H1 (cell line): ENCODE data around the gene CYB561D2. TPM values are rescaled to one million over a fixed set of nuclear protein-coding genes. Genes with fewer than 3 reads are reported as not detected.

Experiments
- BACH1 ChIP-seq: IDR thresholded peaks from 2 replicates; pipeline ENCODE4 v1.6.1; 2012; ENCODE audit warnings: low read length, improper control_type of control experiment
- CBX5 ChIP-seq: fragments of 300-800, 300-1000 bp; sonication (generic); IDR thresholded peaks from 2 replicates; pipeline ENCODE4 v1.7.1; 2016; ENCODE audit warnings: antibody characterized with exemption, low read length, low read depth
- CREB1 ChIP-seq: IDR thresholded peaks from 2 replicates; pipeline ENCODE4 v1.6.1; 2012; ENCODE audit warnings: inconsistent platforms
- EZH2 ChIP-seq: fragments of 200-600 bp; sonication (generic); IDR thresholded peaks from 2 replicates; pipeline ENCODE4 v1.7.1; 2012; ENCODE audit warnings: low read depth, mild to moderate bottlenecking, moderate library complexity, low read length, inconsistent platforms; ENCODE audit not compliant: severe bottlenecking
- HDAC2 ChIP-seq, 2 experiments: fragments of 300-600 bp in 1 of 2; sonication (generic) in 1 of 2; IDR thresholded peaks; 2 replicates each; pipeline ENCODE4 v1.6.1; 2011 to 2012; ENCODE audit warnings: low read depth in 2 of 2, low read length in 2 of 2, mild to moderate bottlenecking in 2 of 2, moderate library complexity in 2 of 2, borderline replicate concordance in 1 of 2, inconsistent platforms in 1 of 2
- MAFK ChIP-seq: IDR thresholded peaks from 2 replicates; pipeline ENCODE4 v1.6.1; 2012; ENCODE audit warnings: low read depth, mild to moderate bottlenecking, improper control_type of control experiment, low read length
- NANOG ChIP-seq: IDR thresholded peaks from 2 replicates; pipeline ENCODE4 v1.6.1; 2011; ENCODE audit warnings: low read length, low read depth, mild to moderate bottlenecking, inconsistent platforms; ENCODE audit not compliant: insufficient read depth, poor library complexity, severe bottlenecking
- RFX5 ChIP-seq: IDR thresholded peaks from 2 replicates; pipeline ENCODE4 v1.6.1; 2011; ENCODE audit warnings: low read depth, low read length, improper control_type of control experiment, borderline replicate concordance
- YY1 ChIP-seq: IDR thresholded peaks from 2 replicates; pipeline ENCODE4 v1.6.1; 2011; ENCODE audit warnings: low read depth, mild to moderate bottlenecking, low read length
- polyA plus RNA-seq, 7 experiments: library from polyadenylated mRNA; depleted of rRNA in 3 of 7; stranded (reverse) in 5 of 7; unstranded in 2 of 7; fragments of >200 nt in 5 of 7; fragments of 200-250 nt in 2 of 7; gene quantifications; 1 replicate in 5 of 7; 2 replicates in 1 of 7; 4 replicates in 1 of 7; pipeline versions ENCODE4 v1.2.1 to v1.2.3, GENCODE V29; 2011 to 2013; ENCODE audit warnings: missing spikeins in 2 of 7, mixed read lengths in 2 of 7
- total RNA-seq: library from RNA; stranded (reverse); fragmentation: NEBNext Ultra II Directional; extraction: Animal tissue kit (Norgen Biotek cat#: 25700); gene quantifications from 2 replicates; pipeline ENCODE4 v1.2.1, GENCODE V29; 2021
- TF ChIP-seq, protein P1 (sequence below): IDR thresholded peaks from 2 replicates; pipeline ENCODE4 v1.6.1; 2011; ENCODE audit warnings: low read length, improper control_type of control experiment

Gene CYB561D2
- total and polyA plus RNA-seq, 2 of the 8 experiments (the other 6 are each of a cell fraction or from before 2014, with no cell fraction given): 9.8 to 34.0 TPM

DNA sequence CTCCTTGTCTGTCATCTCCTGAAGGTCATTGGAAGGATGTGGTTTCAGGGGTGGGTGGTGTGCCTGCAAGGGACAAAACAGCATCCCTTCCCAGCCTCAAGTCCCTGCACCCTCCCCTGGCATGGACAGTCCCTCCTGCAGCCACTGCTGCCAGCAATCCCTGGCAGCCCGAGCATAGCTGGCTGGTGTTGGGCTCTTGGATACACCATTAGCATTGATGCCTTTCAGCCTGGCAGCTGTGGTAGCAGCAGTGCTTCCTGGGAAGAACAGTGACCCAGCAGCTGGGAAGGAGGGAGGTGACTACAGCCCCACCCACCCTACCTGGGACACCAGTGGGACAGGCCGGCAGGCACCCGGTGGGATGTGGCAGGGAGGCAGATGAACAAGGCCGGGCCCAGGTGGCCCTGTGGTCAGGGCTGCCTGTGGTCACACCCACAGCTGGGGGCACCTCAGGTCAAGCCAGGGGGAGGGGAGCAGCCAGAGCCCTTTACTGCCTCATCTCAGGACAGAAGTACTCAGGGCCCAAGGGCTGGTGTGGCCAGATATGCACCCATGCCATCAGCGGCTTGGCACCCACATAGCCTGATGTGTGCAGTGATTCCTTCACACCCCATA lies 41.5 kb downstream of the CYB561D2 start (continued):
- TF ChIP-seq, protein P1, sequence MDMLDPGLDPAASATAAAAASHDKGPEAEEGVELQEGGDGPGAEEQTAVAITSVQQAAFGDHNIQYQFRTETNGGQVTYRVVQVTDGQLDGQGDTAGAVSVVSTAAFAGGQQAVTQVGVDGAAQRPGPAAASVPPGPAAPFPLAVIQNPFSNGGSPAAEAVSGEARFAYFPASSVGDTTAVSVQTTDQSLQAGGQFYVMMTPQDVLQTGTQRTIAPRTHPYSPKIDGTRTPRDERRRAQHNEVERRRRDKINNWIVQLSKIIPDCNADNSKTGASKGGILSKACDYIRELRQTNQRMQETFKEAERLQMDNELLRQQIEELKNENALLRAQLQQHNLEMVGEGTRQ: no peak
- TF ChIP-seq MAFK (no peak), NANOG (no peak), YY1 (no peak), EZH2 (no peak), HDAC2 (IDR thresholded peaks at IDR 0.05; ENCODE audit: borderline replicate concordance in 1 of 2, low read depth in 2 of 2, low read length in 2 of 2) (no peak), BACH1 (no peak), RFX5 (no peak), CBX5 (no peak), CREB1 (no peak)
- TF ChIP-seq, all 59 proteins: peak for 0
